ENCODE measurements around the gene FURIN.
"Not testable (repeated sequence)": the region's sequence is repeated elsewhere in the genome, so short reads cannot be mapped to it uniquely, and the experiment has no call there.

Gene FURIN

GRCh38 chr15:90869601-90870353 is 1.4 kb downstream of the FURIN start:
- peak in 1 of 4 experiments; percentile 76 for DNase-seq (ENCODE audit: low read depth in 4 of 4, low spot score in 1 of 4)

GRCh38 chr15:90870354-90871138 is 2.2 kb downstream of the FURIN start:
- no peak for DNase-seq (ENCODE audit: low read depth in 4 of 4, low spot score in 1 of 4)

GRCh38 chr15:90871139-90871715 is 2.8 kb downstream of the FURIN start:
- DNase-seq (ENCODE audit: low read depth in 4 of 4, low spot score in 1 of 4), result no peak

DNA sequence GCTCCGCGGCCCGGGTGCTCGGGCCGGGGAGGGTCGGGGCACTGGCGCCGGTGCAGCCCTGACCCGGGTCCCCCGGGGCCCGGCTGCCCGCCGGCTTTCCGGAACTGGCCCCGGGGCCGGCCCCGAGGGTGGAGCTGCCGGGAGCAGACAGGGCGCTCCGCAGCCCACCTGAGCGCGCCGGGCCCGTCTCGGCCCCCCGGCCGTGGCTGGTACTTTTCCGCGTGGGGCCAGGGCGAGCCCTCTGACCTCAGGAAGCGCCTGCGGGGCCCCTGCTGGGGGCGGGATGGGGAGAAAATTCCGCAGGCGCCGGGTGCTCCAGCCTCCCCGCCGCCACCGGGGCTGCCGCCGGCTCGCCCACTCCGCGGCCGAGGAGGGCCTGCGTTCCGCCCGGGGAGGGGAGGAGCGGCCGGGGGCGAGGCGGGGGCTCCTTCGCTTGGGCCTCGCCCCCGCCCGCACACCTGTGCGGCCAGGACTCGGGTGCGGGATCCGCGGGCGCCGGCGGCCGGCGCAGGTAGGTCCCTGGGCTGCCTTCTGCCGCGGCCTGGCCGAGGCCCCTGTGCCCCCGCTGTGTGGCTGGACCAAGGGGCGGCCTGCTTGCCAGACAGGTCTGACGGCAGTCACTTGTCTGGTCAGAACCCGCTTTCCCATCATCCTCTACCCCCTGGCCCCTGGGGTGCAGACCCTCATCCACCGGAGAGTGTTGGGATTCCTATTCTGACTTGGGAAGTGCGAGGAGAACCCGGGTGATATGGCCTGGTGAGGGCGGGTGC is 3.5 kb downstream of the FURIN start:
- DNase-seq (ENCODE audit: low read depth in 4 of 4, low spot score in 1 of 4), result no peak

DNA sequence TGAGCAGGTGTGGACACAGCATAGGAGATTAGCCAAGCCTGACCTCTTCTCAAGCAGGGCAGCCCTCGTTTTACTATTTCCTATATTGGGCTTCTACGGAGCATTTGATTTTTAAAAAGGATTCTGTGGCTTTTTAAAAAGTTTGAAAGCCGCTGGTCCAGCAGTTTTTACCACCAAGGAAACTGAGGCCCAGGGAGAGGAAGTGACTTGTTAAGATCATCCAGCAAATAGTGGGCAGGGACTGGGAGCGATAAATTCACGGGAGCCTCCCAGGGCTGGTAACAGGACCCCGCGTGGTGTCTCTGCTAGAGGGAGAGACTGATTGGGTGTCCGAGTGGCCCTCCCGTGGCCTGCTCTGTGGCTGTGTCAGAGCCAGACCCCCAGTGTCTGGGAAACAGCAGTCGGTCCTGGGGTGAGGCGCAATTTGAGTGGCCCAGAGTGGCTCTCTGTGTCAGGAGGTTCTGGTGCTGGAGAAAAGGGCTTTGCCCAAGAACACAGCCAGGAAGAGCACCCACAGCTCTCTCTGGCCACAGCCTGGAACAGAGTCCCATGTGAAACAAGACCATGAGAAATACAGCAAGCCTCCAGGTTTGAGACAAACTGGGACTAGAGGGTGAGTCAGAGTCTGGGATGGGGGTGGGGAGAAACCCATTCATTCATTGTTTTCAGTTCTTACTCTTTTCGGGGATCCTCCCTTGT is 4.2 kb downstream of the FURIN start:
- DNase-seq (ENCODE audit: low read depth in 4 of 4, low spot score in 1 of 4), result peak in 2 of 4 experiments; percentile 53 to 64

DNA sequence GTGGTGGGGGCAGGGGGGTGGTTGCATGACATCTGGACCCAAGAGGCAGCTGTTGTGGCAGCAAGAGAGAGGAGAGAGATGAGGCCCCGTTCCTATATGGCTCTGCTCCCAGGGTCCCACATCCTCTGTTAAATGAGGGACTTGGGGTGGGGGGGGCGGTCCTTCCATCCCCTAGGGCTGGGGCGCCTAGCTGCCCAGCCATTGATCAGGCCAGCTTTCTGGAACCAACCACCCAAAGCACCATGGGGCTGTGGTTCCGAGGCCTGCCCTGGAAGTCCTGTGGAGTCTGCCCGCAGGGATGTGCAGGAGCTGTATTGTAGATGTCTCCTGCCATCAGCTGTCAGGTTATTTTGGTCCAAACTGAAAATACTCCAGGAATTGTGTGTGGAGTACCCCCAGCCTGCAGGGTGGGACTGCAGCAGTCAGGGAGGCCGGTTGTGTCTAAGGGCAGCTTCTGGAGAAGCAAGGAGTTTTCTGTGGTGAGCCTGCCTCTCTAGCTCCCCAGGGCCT is 5.2 kb downstream of the FURIN start:
- no peak for DNase-seq (ENCODE audit: low read depth in 4 of 4, low spot score in 1 of 4)

DNA sequence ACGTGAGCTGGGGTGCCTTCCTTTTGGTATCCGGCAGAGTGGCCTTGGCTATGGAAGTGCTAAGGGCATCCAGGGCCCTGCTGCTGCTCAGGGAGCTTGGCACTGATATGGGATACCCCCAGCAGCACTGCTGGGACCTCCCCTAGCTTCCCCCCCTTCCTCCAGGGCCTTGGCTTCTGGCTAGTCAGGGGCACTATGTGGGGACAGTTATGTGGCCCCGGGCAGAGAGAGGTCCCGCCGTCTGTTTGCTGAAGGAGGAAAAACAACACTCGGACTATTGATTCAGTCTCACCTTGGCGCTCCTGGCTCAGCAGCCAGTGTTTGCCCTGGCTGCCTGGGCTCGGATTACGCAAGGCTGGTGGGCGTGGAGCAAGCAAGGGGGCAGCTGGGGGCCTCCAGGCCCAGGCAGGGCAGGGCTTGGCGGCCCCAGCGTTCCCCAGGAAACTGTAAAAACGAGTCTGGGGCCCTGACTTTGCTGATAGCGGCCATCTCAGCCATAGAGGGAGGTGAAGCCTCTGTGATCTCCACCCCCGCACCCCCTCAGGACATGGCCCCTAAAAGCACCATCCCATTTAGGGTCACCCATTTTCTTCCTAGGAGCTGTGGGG is 5.7 kb downstream of the FURIN start:
- DNase-seq (ENCODE audit: low read depth in 4 of 4, low spot score in 1 of 4), result no peak

- not testable (repeated sequence) for DNase-seq (ENCODE audit: low read depth in 4 of 4, low spot score in 1 of 4)
Observed at GRCh38 chr15:90874986-90875385, 6.6 kb downstream of the FURIN start.

GRCh38 chr15:90875549-90875981 is 7.2 kb downstream of the FURIN start:
- no peak for DNase-seq (ENCODE audit: low read depth in 4 of 4, low spot score in 1 of 4)

DNA sequence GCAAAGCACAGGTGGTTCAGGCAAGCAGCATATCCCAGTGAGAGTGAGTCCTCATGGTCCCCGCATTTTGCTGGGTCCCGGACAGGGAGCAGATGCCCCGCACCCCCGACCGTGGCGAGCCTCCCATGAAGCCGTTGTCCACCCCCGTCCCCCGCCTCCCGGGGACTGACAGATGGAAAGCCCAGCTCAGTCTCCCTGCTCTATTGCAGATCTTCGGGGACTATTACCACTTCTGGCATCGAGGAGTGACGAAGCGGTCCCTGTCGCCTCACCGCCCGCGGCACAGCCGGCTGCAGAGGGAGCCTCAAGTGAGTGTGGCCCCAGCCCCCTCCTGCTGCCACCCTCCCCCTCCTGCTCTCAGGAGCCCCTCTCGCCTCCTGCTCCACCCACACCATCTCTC is 7.7 kb downstream of the FURIN start:
- DNase-seq (ENCODE audit: low read depth in 4 of 4, low spot score in 1 of 4), result no peak

GRCh38 chr15:90876512-90877170 is 8.3 kb downstream of the FURIN start:
- DNase-seq (ENCODE audit: low read depth in 4 of 4, low spot score in 1 of 4), result no peak

DNA sequence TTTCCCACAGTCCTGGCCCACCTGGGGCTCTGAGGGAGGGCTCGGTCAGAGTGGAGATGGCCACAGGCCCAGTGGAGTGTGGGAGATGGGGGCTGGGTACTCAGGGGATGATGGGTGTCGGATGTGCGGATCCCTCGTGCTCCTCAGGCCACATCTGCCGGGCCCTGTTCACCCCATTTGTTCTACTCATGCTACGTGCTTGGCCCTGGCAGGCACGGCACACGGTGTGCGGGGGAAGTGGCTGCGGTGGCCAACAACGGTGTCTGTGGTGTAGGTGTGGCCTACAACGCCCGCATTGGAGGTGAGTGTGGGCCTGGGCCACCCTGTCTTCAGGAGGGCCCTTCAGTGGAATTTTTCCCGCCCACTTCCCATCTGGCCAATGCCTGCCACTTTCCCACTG is 8.9 kb downstream of the FURIN start:
- DNase-seq (ENCODE audit: low read depth in 4 of 4, low spot score in 1 of 4), result no peak

- DNase-seq (ENCODE audit: low read depth in 4 of 4, low spot score in 1 of 4), result no peak
Observed at GRCh38 chr15:90877996-90878395, 9.6 kb downstream of the FURIN start.

DNA sequence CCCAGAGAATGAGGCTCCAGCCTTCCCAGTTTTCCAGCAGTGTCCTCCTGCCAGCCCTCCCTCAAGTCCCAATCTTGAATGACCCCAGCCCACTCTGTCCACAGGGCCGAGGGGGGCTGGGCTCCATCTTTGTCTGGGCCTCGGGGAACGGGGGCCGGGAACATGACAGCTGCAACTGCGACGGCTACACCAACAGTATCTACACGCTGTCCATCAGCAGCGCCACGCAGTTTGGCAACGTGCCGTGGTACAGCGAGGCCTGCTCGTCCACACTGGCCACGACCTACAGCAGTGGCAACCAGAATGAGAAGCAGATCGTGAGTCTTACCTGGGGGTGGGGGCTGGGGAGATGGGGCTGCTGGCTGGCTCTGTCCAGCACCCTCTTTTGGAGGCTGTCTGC is 10.3 kb downstream of the FURIN start:
- no peak for DNase-seq (ENCODE audit: low read depth in 4 of 4, low spot score in 1 of 4)

DNA sequence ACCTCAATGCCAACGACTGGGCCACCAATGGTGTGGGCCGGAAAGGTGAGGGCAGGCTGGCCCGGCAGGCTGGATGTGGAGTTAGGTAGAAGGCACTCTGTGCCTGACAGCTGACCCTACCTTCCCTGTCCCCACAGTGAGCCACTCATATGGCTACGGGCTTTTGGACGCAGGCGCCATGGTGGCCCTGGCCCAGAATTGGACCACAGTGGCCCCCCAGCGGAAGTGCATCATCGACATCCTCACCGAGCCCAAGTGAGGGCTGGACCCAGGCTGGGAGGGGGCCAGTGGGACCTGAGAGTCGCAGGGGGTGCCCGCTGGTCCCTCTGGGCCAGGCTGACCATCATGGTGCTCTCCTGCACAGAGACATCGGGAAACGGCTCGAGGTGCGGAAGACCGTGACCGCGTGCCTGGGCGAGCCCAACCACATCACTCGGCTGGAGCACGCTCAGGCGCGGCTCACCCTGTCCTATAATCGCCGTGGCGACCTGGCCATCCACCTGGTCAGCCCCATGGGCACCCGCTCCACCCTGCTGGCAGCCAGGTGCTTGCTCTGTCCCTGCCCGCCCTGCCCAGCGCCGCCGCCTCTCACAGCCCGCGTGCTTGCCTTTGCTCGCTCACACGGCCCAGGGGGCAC is 11.5 kb downstream of the FURIN start:
- DNase-seq (ENCODE audit: low read depth in 4 of 4, low spot score in 1 of 4), result no peak

DNA sequence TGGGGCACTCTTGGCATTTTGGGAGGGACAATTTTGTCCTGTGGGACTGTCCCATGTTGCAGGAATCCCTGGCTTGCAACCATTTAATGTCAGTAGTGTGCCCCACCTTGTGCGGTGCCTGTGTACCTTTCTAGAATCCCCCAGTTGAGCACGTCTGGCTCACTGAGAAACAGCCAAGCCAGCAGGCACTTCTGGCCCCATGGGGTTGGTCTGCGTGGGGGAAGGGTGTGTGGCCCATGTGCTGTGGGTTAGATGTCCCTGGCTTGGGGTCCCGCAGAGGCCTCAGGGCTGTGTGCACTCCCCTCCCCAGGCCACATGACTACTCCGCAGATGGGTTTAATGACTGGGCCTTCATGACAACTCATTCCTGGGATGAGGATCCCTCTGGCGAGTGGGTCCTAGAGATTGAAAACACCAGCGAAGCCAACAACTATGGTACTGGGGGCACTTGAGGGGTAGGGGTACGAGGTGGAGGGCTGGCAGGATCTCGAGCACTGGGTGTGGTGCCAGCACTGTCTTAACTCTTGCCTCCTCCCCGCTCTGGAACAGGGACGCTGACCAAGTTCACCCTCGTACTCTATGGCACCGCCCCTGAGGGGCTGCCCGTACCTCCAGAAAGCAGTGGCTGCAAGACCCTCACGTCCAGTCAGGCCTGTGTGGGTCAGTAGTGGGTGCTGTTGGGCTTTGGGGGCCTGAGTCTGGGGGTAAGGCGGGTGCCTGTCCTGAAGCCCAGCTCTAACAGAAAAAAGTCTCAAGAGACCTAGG is 12.2 kb downstream of the FURIN start:
- DNase-seq (ENCODE audit: low read depth in 4 of 4, low spot score in 1 of 4), result no peak

- DNase-seq (ENCODE audit: low read depth in 4 of 4, low spot score in 1 of 4), result no peak
Observed at GRCh38 chr15:90881181-90881977, 13.0 kb downstream of the FURIN start.
